ENCODE results near the gene DCC. TPM values are rescaled to one million over a fixed set of nuclear protein-coding genes. Genes with fewer than 3 reads are reported as not detected.

Gene DCC
- total and polyA plus RNA-seq, 9 of the 15 experiments (the other 6 are each of a cell fraction or from before 2014, with no cell fraction given): not detected

- ATAC-seq (no peak), FAIRE-seq (no peak), DNase-seq (ENCODE audit: extremely low read depth in 1 of 4, low spot score in 3 of 4) (peak in 2 of 4 experiments; percentile 7 to 14)
- Histone ChIP-seq H3K27me3 (ENCODE audit: control insufficient read depth in 2 of 2, insufficient read depth in 2 of 2, low read length in 2 of 2) (no peaks in the 10 kb centered on the region), H3K9ac (ENCODE audit: insufficient read depth in 1 of 2, low read depth in 2 of 2, low read length in 2 of 2) (no peak overlapping the region), H3K36me3 (ENCODE audit: control insufficient read depth, insufficient read depth, low read length) (no peaks in the 10 kb centered on the region), H3K4me1 (replicated peaks in 1 of 2; ENCODE audit: control insufficient read depth in 2 of 2, insufficient read depth in 2 of 2, low read length in 2 of 2) (no peaks in the 10 kb centered on the region), H3K9me1 (ENCODE audit: control insufficient read depth, insufficient read depth, low read length) (no peaks in the 10 kb centered on the region), H4K20me1 (replicated peaks; ENCODE audit: control insufficient read depth, insufficient read depth, low read length) (no peaks in the 10 kb centered on the region), H3K79me2 (ENCODE audit: control insufficient read depth, insufficient read depth, low read length) (no peaks in the 10 kb centered on the region), H3K4me2 (ENCODE audit: insufficient read depth, low read length) (no peak overlapping the region), H2AFZ (ENCODE audit: low read depth, low read length) (no peak overlapping the region), H3K27ac (ENCODE audit: extremely low read depth, low read depth, low read length) (no peak overlapping the region), H3K9me3 (replicated peaks; ENCODE audit: control insufficient read depth, insufficient read depth, low read depth, low read length) (no peaks in the 10 kb centered on the region), H3K4me3 (no peak overlapping the region)
- CTCF ChIA-PET (ENCODE audit: low intra/inter-chr PET ratio): interaction anchor here (1.1 to 1.2 kb wide), 2 partner anchors 551 to 560 kb away, joined by 3 to 4 read pairs; no protein-coding TSS in a partner anchor
- POLR2A ChIA-PET: no interaction called here
- in situ Hi-C loops (cut with MboI): loop anchor here (25.0 kb wide), 1 partner anchor 544 kb away; no protein-coding TSS in a partner anchor
- no TSS peak for BruUV-seq (replicated peaks)
- intact Hi-C loops (cut with micrococcal nuclease): loop anchor here (10.0 kb wide), 1 partner anchor 557 kb away; no protein-coding TSS in a partner anchor
- TF ChIP-seq RAD21 (CRISPR knock-in tag; conservative IDR thresholded peaks at IDR 0.05 in 1 of 2, IDR thresholded peaks at IDR 0.05 in 1 of 2) (peak; percentile 38 to 45; a peak in 3 of 4 replicates), ZNF232 (CRISPR knock-in tag; IDR thresholded peaks at IDR 0.05) (no peak), SP2 (IDR thresholded peaks at IDR 0.05; ENCODE audit: extremely low read depth, low read depth, low read length, poor library complexity, severe bottlenecking) (no peak), ZNF217 (CRISPR knock-in tag; IDR thresholded peaks at IDR 0.05) (no peak), ESRRA (IDR thresholded peaks at IDR 0.05; ENCODE audit: borderline replicate concordance, low read depth) (0 out of 2 replicates have a peak, but pooled peaks have one; percentile 35), NFIC (IDR thresholded peaks at IDR 0.05) (no peak), HMG20B (CRISPR knock-in tag; IDR thresholded peaks at IDR 0.05) (no peak), DNMT1 (IDR thresholded peaks at IDR 0.05) (no peak), ZNF696 (CRISPR knock-in tag; conservative IDR thresholded peaks at IDR 0.05) (no peak), JUN (IDR thresholded peaks at IDR 0.05; ENCODE audit: borderline replicate concordance, low read depth, low read length) (no peak), JUN (CRISPR knock-in tag; IDR thresholded peaks at IDR 0.05; ENCODE audit: borderline replicate concordance) (no peak)
- TF ChIP-seq, protein P1, sequence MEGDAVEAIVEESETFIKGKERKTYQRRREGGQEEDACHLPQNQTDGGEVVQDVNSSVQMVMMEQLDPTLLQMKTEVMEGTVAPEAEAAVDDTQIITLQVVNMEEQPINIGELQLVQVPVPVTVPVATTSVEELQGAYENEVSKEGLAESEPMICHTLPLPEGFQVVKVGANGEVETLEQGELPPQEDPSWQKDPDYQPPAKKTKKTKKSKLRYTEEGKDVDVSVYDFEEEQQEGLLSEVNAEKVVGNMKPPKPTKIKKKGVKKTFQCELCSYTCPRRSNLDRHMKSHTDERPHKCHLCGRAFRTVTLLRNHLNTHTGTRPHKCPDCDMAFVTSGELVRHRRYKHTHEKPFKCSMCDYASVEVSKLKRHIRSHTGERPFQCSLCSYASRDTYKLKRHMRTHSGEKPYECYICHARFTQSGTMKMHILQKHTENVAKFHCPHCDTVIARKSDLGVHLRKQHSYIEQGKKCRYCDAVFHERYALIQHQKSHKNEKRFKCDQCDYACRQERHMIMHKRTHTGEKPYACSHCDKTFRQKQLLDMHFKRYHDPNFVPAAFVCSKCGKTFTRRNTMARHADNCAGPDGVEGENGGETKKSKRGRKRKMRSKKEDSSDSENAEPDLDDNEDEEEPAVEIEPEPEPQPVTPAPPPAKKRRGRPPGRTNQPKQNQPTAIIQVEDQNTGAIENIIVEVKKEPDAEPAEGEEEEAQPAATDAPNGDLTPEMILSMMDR (IDR thresholded peaks at IDR 0.05 in 2 of 3, conservative IDR thresholded peaks at IDR 0.05 in 1 of 3; ENCODE audit: insufficient read depth in 2 of 3, low read depth in 1 of 3, low read length in 3 of 3): peak; percentile 13 to 40 (median 37); a peak in 3 of 6 replicates
- TF ChIP-seq, protein P2, sequence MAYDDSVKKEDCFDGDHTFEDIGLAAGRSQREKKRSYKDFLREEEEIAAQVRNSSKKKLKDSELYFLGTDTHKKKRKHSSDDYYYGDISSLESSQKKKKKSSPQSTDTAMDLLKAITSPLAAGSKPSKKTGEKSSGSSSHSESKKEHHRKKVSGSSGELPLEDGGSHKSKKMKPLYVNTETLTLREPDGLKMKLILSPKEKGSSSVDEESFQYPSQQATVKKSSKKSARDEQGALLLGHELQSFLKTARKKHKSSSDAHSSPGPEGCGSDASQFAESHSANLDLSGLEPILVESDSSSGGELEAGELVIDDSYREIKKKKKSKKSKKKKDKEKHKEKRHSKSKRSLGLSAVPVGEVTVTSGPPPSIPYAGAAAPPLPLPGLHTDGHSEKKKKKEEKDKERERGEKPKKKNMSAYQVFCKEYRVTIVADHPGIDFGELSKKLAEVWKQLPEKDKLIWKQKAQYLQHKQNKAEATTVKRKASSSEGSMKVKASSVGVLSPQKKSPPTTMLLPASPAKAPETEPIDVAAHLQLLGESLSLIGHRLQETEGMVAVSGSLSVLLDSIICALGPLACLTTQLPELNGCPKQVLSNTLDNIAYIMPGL (CRISPR knock-in tag; IDR thresholded peaks at IDR 0.05): no peak
- 0% methylated on average over 11 of the region's 12 CpGs for WGBS (ENCODE audit: insufficient coverage, low coverage, missing lambda C conversion rate)
Measured at GRCh38 chr18:53567929-53568574, 1228.1 kb downstream of the DCC start.

Data from K562 (cell line).